ENCODE measurements around the gene PLEKHG5.
"Not testable (repeated sequence)": the region's sequence is repeated elsewhere in the genome, so short reads cannot be mapped to it uniquely, and the experiment has no call there.

PLEKHG5 gene

DNA sequence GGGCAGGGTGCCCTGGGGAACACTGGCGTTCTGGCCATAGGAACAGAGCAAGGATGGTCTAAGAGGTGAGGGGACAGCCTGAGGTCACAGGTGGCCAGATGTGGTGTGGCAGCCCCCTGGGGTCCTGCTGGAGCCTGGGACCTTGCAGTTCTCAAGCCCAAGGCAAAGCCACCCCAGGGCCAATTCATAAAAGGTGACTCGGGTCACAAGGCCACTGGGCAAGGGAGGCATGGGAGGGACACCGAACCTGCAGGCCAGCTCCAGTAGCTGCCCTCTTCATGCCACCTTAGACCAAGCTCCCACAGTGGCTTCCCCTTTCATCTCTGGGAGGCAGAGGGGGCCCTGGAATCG lies 44.8 kb downstream of the PLEKHG5 start:
- DNase-seq (ENCODE audit: low read depth) = no peak

DNA sequence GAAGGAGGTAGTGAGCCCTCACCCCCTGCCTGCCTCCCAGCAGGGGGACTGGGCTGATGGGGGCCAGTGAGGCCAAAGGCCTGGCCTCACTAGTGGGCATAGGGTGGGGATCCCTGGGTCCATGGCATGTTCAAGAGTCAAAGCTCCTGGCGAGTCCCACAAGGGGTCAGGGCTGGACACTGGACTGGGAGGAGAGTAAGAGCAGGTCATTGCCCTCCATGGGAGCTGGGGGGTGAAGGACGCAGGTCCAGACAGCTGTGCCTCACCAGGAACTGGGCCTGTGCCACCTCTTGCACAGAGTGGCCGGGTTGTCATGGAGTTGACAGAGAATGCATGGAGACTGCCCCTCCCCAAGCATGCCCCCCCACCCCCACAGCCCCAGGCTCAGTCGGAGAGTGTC lies 45.5 kb downstream of the PLEKHG5 start:
- not testable (repeated sequence) for DNase-seq (ENCODE audit: low read depth)

DNA sequence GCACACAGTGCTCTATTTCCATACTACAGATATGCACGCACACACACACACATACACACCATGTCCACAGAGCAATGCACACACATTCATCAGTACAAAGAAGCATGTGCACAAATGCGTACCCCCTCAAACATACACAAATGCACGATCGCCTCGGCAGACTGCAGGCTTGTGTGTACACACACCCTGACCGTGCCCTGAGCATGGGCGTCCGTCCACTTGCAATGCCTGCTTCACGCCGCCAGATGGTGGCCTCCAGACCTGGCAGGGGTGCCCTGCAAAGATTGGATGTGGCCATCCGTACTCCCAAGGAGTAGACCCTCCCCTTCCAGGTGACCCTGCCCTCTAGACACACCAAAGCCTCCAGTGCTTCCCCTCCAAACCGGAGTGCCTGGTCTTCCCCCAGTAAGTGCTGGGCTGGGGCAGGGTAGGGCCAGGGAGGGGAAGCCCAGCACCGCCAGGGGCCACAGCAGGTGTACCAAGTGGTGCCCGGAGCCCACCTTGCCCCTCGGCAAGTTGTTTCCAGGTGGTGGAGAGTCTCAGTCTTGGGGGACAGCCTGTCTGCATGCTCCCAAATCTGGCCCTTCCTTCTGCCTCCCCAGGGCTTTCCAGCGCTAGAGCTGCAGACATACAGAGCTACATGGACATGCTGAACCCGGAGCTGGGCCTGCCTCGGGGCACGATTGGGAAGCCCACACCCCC lies 46.3 kb downstream of the PLEKHG5 start:
- DNase-seq (ENCODE audit: low read depth) = no peak

DNA sequence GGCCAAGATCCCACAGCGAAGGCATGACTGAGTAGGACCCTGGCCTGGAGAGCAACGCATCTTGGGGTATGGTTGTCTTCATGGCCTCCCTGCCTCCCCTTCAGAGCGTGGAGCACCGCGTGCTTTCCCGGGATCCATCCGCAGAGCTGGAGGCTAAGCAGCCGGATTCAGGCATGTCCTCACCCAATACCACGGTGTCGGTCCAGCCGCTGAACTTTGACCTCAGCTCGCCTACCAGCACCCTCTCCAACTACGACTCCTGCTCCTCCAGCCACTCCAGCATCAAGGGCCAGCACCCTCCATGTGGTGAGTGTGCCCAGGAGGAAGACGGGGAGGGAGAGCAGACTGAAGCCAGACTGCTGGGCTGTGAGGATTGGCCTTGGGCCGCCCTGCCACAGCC lies 47.1 kb downstream of the PLEKHG5 start:
- no peak for DNase-seq (ENCODE audit: low read depth)

DNA sequence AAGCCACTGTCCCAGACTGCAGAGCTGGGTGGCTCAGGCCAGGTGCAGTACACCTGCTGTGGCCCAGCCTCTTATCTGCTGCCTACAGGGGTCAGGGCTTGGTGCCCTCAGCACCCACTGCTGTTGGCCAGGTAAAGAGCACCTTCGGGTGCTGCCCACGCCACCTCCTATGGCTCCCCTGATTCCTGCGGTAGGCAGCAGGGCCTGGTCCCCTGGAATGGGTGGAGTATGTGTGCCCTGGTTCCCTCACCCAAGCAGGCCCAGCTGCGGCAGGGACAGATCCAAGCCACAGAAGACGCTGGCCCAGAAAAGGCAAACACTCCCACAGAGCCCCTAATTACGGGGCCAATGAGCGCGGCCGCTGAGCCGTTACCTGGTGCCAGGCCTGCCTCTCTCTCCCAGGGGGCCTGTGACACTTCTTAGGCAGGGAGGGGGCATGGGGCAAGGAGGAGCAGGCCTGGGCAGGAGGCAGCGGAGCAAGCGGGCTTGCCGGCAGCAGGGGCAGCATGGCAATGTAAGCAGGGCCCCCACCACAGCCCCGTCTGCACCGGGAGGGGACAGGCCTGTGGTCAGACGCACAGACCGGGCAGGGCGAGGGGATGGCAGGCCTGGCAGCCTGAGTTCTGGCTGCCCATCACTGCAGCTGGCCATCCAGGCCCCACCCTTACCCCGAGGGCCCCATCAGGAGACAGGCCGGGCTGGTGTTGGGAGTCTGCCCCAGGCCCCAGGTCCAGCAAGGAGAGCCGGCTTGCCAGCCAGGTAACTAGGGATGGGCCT lies 47.9 kb downstream of the PLEKHG5 start:
- no peak for DNase-seq (ENCODE audit: low read depth)

DNA sequence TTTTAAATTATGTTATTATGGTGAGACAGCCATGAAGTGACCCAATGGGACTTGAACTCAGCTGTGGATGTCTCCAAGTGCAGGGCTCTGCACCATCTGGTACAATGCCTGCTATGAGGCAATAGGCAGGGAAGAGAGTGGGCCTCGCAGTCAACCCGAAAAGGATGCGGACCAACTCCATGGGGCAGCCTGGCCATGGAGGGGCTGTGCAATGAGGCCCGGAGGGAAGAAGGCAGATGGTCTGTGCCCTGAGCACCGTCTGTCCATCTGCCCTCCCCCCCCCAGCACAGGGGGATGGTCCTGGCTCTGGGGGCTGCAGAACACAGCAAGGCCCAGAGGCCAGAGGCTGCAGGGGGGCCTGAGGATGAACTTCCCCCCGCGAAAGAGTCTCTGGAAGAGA lies 49.9 kb downstream of the PLEKHG5 start:
- DNase-seq (ENCODE audit: low read depth) = no peak

DNA sequence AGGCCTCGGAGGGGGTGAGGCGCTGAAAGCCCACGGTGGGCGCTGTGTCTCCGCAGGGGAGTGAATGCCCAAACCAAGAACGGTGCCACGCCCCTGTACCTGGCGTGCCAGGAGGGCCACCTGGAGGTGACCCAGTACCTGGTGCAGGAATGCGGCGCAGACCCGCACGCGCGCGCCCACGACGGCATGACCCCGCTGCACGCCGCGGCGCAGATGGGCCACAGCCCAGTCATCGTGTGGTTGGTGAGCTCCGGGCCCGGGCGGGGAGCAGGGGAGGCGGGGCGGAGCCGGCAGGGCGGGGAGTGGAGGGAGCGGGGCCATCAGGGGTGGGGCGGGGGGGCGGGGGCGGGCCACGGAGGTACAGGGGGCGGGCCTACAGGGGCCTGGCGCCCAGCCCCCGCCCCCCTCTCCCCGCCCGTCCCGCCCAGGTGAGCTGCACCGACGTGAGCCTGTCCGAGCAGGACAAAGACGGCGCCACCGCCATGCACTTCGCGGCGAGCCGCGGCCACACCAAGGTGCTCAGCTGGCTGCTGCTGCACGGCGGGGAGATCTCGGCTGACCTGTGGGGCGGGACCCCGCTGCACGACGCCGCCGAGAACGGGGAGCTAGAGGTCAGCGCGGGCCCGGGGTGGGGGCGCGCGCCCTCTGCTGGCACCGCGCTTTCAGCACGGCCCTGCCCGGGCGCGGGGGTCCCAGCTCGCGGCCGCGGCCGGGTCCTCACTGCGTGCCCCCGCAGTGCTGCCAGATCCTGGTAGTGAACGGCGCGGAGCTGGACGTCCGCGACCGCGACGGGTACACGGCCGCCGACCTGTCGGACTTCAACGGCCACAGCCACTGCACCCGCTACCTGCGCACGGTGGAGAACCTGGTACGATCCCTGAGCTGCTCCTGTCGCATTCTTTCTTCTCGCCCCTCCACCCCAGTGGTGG lies 51.0 kb downstream of the PLEKHG5 start:
- peak; percentile 59 for DNase-seq (ENCODE audit: low read depth)

DNA sequence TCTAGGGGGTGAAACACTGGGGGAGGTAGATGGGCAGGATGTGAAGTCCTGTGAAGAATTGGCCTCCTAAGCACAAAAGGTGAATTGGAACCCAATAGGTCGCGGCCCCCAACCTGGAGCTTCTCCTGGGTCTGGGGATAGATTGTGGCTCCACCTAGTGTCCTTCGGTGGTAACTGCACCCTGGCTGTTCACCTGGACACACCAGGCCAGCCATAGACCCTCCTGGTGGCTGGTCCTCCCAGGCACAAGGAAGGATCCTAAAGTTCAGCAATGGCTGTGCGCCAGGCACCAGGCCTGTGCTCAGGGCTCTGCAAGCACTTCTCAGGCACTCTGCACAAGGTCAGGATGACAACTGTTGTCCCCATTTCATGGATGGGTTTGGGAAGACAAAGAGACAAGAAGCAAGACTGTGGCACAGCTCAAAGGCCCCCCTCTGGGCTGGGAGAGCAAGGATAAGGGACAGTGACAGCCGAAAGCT lies 53.4 kb downstream of the PLEKHG5 start:
- DNase-seq (ENCODE audit: low read depth) = peak; percentile 65

DNA sequence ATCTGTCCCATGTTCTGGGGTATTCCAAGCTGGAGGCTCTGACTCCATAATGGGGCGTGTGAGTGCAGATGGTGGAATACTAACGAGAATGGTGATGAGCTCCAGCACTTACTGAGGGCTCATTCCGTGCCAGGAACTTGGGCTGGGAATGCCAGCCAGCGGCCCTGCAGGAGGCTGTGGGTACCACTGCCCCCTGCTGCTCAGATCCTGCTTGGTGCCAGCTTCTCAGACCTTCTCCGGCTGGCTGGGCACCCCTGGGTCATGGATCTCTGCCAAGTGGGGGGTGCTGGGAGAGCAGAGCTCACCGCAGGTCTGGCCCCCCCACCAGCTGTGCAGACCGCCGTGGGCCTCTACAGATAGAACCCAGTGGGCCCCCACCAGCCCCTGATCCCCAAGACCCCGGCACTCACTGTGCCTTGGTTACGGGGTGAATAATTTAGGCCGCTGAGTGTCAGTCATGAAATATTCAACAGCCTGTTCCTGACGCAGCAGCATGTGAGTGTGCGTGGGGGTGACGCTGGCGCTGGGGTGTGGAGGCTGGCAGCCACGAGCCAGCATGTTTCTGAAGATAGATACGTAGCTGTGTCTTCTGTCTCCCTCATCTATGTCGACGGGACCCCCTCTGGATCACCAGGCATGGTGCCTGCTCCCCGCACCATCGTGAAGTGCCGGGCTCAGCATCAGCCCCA lies 54.3 kb downstream of the PLEKHG5 start:
- not testable (repeated sequence) for DNase-seq (ENCODE audit: low read depth)

DNA sequence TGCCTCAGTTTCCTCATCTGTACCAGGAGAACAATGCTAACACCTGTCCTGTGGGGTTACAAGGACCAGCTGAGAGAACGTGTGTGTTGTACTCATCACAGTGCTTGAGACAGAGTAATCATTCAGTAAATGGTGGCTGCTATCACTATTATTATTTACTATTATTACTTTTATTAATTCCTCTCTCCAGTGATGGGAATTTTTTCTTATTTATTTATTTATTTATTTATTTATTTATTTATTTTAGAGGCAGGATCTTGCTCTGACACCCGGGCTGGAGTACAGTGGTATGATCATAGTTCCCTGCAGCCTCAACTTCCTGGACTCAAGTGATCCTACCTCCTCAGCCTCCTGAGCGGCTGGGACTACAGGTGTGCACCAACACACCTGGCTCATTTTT lies 55.2 kb downstream of the PLEKHG5 start:
- not testable (repeated sequence) for DNase-seq (ENCODE audit: low read depth)

DNA sequence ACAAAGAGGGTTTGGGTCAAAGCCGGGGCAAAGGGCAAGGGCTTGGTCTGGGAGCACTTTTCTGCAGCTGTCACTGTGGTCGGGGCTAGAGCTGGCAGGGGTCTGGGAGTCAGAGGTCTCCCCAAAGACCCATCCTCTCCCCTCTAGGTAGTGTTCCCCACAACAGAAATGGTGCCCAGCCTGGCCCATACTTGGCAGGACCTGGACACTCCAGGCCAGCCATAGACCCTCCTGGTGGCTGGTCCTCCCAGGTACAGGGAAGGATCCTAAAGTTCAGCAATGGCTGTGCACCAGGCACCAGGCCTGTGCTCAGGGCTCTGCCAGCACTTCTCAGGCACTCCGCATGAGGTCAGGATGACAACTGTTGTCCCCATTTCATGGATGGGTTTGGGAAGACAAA lies 55.9 kb downstream of the PLEKHG5 start:
- DNase-seq (ENCODE audit: low read depth) = no peak

DNA sequence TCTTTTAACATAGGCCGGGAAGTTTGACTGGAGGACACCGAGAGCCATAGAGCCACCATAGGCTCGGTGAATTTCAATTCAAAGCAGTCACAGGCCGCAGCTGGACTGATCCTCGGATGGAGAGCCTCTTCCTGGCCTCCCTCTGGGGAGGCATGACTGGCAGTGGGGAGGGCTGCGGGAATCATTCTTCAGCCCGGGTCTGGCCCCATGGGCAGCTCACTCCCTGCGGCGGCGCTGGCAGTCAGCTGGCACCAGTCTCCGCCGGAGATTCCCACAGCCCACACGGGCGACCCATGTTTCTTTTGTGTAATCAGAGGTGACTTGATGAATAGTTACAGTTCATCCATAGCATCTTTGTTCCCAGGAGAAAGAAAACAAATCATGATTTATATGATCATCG lies 56.3 kb downstream of the PLEKHG5 start:
- no peak for DNase-seq (ENCODE audit: low read depth)

DNA sequence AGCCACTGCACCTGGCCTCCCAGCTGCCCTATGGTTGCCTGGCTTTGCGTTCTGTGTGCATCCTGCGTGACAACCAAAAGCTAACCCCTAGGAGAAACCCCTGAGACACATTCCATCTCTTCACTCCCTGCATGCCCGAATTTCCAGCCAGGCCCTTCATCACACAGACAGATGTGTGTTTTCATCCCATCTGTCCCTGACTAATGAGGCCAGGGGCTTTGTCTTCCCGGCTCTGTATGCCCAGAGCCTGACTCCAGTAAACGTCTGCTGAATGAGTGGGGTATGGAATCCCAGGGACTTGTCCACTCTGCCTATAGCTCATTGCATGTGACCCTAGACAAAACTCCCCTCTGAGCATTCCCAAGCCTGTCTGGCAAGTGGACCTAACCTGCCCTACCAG lies 57.3 kb downstream of the PLEKHG5 start:
- DNase-seq (ENCODE audit: low read depth) = no peak

DNA sequence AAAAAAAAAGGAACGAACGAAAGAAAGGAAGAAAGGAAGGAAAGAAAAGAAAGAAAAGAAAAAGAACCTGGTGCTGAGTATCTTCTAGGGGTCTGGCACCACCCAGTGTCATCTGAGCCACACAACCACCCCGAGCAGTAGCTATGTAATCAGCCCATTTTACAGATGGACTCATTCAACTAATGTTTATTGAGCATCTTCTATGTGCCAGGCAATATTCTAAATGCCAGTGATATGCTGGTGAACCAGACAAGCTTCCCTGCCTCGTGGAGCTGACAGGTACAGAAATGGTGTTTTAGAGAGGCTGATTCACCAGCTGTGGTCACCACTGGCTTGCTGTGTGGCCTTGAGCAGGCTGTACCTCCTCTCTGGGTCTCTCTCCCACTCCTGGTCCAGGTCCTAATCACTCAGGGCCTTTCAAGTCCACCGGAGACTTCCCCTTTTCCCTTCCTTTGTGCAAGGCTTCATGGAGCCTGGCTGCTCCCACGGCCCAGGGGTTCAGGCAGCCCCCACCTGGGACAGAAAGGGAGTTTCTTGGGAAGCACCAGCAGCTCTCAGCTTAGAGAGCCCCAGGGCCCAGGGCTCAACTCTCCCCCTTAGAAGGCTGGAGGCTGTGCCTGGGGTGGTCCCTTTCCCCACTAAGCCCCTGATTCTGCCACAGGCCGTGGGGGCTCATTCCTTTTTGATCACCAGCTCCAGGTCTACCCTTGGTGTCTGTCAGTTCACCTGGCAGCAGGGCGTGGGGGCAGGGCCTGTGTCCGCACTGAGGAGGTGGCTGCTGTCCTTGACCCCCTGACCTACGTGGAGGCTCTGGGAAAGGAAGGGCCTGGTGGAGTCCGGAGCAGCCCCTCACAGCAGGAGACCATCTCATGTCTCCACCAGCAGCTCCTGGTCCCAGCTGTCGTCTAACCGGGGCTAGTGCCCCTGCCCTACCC lies 59.6 kb downstream of the PLEKHG5 start:
- not testable (repeated sequence) for DNase-seq (ENCODE audit: low read depth)

DNA sequence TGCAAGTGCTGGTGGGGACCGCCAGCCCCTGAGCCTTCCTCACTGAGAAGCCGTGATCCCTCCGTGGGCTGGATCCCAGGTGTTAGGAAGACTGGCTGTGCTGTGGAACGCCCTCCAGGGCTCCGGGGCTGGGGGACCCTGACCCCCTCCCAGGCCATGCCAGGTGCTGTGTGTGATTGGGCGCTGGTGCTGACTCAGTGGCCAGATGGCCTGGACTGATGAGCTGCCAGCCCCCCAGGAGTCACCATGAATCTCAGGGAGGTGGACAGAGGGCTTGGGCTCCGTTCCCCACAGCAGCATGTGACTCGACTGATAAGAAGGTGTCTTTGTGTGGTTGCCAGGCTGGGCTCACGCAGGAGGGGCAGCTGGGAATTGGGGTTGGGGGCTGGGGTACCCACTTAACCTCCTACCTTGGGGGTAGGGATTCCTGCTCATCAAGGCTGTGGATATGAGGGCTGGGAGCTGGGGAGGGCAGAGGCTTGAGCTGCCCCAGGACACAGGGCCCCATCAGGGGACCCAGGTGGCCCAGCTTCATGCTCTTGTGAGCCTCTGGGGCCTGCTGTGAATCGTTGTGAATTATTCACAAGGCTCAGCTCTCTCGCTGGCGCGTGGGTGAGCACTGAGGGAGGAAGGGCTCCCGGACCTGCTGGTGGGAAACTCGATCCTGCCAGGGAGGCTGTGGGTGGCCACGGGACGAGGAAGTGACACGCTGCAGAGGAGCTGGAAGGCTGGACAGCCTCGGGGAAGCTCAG lies 61.6 kb downstream of the PLEKHG5 start:
- not testable (repeated sequence) for DNase-seq (ENCODE audit: low read depth)

DNA sequence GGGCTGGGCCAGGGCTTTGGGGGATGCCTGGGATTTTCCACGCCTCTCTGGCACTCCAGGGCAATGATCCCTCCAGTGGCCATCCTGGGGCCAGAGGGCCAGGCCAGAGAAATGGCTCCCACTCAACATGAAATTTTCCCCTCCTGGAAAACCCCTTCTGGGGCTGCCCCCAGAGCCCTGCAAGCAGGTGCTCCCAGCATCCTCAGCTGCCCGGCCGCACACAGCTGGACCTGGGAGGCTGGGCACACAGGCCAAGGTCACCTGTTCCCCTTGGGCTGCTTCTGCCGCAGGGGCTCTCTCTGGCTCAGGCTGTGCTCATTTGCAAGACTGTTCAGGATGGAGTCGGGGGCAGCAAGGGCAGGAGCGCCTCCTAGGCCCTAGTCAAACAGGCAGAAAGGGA lies 63.0 kb downstream of the PLEKHG5 start:
- not testable (repeated sequence) for DNase-seq (ENCODE audit: low read depth)

DNA sequence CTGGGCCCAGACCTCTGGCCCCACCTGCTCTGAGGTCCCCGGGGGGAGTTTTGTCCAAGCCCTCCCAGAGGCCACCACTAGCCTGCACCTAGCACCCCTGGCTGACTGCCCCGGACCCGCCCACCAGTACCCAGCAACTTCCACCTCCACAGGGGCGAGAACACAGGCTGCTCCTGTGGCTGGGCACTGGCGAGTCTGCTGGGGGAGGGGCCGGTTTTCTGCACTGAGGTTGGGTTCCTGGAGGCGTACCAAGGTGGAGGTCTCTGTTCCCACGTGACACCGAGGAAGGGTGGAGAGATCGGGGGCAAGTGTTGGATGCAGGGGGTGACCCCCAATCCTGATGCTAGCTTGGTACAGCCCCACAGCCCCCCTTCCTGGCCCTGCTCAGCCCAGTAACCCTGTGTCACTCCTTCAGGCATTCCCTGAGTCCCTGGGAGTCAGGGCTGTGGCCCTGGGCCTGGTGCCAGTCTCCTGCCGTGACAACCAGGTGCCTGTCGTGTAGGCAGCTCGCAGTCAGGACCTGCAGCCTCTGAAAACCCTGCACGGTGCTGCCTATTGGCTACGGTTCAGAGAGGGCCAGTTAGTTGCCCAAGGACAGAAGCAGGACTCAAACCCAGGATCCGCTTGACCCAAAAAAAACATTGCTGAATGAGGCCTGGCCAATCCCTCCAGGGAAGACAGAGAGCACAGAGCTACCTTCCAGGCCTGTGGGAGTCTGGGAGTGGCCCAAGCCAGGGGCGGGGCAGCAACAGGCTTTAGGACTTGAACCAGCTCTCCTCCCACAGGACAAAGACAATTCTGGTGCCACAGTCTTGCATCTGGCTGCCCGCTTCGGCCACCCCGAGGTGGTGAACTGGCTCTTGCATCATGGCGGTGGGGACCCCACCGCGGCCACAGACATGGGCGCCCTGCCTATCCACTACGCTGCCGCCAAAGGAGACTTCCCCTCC lies 63.8 kb downstream of the PLEKHG5 start:
- no peak for DNase-seq (ENCODE audit: low read depth)

DNA sequence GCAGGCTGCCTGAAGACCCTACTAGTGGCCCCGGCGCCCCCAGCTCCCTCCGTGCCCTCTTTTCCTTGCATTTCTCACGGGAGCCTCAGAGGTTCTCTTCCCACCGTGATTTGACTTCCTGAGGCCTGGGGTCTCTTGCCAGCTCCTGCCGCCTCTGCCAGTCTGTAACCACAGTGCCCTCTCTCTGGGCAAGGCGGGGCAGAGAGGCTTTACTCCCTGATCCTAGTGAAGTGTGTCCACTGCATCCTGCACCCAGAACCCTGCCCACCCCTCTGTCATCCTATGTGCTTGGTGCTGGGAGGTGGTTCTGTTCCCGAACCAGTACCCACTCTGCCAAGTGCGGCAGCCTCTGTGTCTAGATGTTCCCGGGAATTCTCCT lies 64.5 kb downstream of the PLEKHG5 start:
- no peak for DNase-seq (ENCODE audit: low read depth)
